Stimulated activated effector memory CD8-positive, alpha-beta T cell treated with anti-CD3 and anti-CD28 coated beads, Interleukin-12 subunit alpha, Interleukin-12 subunit beta, amount 100 ng/mL, for 72 hours (primary cell): ENCODE measurements around the gene SLC25A22.

Experiments
- ATAC-seq: fragments of 150-1000 bp; cut with Tn5 transposase; 2 replicates; pipeline ENCODE4 v1.10.0; 2021
- DNase-seq, 2 donors: peaks; one replicate each; pipeline ENCODE4 v3.0.0; 2021 to 2022; ENCODE audit warnings: low spot score in 2 of 2
- H3K27ac Mint-ChIP-seq: one replicate; pipeline ENCODE4 v1.8.0; 2022; ENCODE audit warnings: mild to moderate bottlenecking, mixed read lengths
- H3K36me3 Mint-ChIP-seq: one replicate; pipeline ENCODE4 v1.8.0; 2022; ENCODE audit warnings: mild to moderate bottlenecking, mixed read lengths
- H3K4me1 Mint-ChIP-seq: one replicate; pipeline ENCODE4 v1.8.0; 2022; ENCODE audit warnings: mixed read lengths
- H3K4me3 Mint-ChIP-seq: one replicate; pipeline ENCODE4 v1.8.0; 2022; ENCODE audit warnings: mild to moderate bottlenecking, mixed read lengths
- H3K9me3 Mint-ChIP-seq: one replicate; pipeline ENCODE4 v1.8.0; 2022; ENCODE audit warnings: mixed read lengths

Gene SLC25A22

DNA sequence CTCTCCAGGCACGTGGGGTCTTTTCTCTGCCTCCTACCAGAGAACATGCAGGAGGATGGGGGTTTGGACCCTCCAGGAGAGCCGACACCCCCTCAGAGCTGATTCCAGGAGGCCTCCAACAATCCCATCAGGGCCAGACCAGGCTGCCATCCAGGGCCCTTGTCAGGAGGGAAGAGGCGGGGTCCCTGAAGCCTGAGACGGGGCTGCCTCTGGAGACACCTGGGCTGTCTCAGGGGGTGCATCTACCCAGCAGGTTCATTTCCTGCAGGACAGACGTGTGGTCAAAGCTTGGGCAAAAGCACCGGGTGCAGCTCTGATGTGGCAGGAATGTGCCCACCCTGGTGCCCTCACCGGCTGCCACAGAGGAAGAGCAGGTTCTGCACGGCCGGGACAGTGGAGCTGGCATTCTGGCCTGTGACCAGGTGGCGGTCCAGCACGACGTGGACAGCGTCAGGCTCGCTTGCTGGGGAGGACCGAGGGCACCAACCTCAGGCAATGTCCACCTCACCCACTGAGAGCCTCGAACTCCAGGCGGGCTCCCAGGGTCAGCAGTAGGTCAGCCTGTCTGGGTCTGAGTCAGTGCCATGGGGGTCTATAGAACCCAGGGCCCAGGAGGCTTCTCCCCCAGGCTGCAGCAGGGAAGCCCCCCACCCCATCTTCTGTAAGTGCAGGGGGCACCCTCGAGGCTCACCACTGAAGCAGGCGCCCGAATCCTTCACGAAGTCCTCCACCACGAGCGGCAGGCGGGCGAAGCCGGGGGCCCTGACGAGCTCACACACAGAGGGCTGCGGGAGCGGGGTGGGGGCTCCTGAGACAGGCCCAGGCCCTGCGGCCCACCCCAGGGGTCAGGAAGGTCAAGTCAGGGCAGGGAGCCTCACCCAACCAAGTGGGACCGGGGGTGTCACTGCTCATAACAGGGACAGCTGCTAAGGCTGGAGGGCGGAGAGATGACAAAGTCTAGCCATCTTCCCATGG is 27.2 kb downstream of the SLC25A22 start:
- H3K4me1 Mint-ChIP-seq: peaks cover 25% of the 10 kb centered on the region
- H3K27ac Mint-ChIP-seq: no peak overlapping the region
- H3K4me3 Mint-ChIP-seq: no peak overlapping the region
- no peaks in the 10 kb centered on the region for H3K9me3 Mint-ChIP-seq
- H3K36me3 Mint-ChIP-seq: peaks cover 69% of the 10 kb centered on the region
- no peak for DNase-seq
- ATAC-seq: no peak

DNA sequence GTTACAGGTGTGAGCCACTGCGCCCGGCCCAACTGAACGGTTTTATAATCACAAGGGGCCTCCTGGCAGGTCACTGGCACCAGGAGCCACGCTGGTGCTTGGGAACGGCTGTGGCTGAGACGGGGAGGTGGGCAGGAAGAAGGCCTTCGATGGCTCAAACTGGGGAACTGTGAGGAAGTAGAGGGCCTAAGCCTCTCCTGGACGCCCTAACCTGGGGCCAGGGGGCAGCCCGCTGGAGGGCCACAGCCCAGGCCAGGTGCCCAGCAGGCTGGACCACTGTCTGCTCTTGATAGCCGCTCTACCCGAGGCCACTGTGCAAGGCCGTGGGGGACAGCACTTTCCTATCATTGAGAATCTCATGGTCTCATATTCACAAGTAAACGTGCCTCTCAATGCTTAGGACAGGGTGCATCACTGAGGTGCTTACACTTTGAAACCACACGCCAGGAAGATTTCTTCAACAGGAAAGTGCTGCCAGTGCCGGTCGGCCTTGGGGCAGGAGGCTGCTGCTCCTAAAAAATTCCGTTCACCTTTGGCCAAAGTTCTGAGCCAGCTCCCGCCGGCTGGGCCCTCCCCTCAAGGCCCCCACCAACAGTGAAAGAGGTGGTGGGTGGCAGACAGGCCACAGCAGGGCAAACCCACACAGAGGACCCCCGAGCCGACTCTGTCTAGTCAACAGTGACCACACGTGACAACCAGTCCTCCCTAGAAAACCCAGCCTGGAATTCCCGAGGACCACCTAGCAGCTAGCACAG is 28.0 kb downstream of the SLC25A22 start:
- Mint-ChIP-seq H3K36me3 (peaks cover 70% of the 10 kb centered on the region), H3K4me3 (no peak overlapping the region), H3K4me1 (peaks cover 18% of the 10 kb centered on the region), H3K9me3 (no peaks in the 10 kb centered on the region), H3K27ac (no peak overlapping the region)
- DNase-seq: no peak
- ATAC-seq: no peak

DNA sequence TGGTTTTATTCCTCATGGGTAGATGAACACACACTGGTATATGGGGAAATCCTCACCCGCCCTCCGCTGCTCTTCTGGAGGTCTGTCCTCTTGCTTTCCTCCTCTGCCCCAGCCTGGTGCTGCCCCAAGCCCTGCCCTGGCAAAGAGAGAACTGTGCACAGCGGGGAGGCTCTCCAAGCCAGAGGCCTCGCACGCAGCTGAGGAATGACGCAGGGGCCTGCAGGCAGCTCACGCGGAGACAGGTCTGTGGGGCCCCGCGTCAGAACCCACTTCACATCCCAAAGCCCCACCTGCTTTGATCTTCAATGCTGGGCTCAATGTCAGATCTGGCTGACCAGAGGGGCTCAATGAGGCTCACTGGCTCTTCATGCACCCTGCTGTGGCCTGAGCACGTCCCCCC is 30.8 kb downstream of the SLC25A22 start:
- peaks cover 83% of the 10 kb centered on the region for H3K36me3 Mint-ChIP-seq
- H3K27ac Mint-ChIP-seq: no peak overlapping the region
- H3K9me3 Mint-ChIP-seq: no peaks in the 10 kb centered on the region
- DNase-seq: no peak
- H3K4me3 Mint-ChIP-seq: no peak overlapping the region
- ATAC-seq: no peak
- H3K4me1 Mint-ChIP-seq: peaks cover 12% of the 10 kb centered on the region

DNA sequence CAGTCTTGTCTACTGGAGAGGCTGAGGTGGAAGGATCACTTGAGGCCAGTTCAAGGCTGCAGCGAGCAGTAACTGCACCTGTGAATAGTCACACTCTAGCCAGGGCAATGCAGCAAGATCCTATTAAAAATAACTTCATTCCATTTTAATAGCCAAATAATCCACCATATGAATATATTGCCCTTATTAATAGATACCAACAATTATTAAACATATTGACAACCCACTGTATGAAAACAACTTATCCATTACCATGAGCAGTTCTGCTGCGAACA is 31.2 kb downstream of the SLC25A22 start:
- Mint-ChIP-seq H3K27ac (peak overlapping the region; percentile 29), H3K4me1 (peaks cover 12% of the 10 kb centered on the region)

DNA sequence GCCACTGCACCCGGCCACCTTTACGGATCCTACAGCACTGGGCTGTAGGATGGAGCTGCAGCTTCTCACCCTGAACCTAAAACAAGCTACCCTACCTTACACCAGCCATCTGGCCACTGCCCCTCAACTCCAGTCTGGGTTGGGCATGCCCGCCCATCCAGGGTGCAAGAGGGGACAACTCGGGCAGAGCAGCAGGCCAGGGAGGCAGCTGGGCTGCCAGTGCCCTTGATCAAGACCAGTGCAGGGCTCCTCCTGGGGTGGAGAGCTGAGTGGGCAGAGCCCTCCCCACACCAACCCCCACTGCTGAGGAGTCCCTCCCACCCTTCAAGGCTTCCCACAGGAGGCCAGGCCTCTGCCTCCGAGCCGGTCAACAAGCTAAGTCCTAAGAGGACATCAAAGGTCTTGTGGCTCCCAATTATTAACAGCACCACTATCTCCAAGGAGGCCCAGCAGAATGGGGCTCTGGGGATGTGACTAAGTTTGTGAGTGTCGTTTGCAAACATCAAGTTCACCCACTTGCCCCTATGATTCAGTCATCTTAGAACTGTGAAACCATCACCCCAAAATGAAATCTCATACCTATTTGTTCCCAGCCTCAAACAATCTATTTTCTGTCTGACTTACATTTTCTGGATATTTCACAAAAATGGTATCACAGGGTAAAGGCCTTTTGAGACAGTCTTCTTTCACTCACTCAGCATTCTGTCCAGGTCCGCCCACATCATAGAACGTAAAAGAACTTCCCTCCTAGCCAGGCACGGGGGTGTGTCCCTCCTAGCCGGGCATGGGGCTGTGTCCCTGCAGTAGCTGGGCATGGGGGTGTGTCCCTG is 31.8 kb downstream of the SLC25A22 start:
- Mint-ChIP-seq H3K36me3 (peaks cover 92% of the 10 kb centered on the region), H3K27ac (peak overlapping the region; percentile 29), H3K4me1 (peaks cover 12% of the 10 kb centered on the region), H3K4me3 (no peak overlapping the region), H3K9me3 (no peaks in the 10 kb centered on the region)
- ATAC-seq (peak; percentile 57), DNase-seq (no peak)

More for the DNA sequence above, 31.2 kb downstream of the SLC25A22 start:
- ATAC-seq: no peak
- Mint-ChIP-seq H3K4me3 (no peak overlapping the region), H3K9me3 (no peaks in the 10 kb centered on the region), H3K36me3 (peaks cover 87% of the 10 kb centered on the region)
- DNase-seq: no peak

DNA sequence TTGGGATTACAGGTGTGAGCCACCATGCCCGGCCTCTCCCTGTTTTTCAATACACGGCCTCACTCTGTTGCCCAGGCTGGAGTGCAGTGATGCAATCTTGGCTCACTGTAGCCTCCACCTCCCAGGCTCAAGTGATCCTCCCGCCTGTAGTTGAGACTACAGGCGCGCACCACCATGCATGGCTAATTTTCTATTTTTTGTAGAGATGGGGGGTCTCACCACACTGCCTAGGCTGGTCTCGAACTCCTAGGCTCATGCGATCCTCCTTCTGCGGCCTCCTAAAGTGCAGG is 32.3 kb downstream of the SLC25A22 start:
- Mint-ChIP-seq H3K36me3 (peaks cover 98% of the 10 kb centered on the region), H3K27ac (peak overlapping the region; percentile 29), H3K4me1 (peaks cover 12% of the 10 kb centered on the region), H3K9me3 (no peaks in the 10 kb centered on the region), H3K4me3 (no peak overlapping the region)
- ATAC-seq (no peak), DNase-seq (no peak)

DNA sequence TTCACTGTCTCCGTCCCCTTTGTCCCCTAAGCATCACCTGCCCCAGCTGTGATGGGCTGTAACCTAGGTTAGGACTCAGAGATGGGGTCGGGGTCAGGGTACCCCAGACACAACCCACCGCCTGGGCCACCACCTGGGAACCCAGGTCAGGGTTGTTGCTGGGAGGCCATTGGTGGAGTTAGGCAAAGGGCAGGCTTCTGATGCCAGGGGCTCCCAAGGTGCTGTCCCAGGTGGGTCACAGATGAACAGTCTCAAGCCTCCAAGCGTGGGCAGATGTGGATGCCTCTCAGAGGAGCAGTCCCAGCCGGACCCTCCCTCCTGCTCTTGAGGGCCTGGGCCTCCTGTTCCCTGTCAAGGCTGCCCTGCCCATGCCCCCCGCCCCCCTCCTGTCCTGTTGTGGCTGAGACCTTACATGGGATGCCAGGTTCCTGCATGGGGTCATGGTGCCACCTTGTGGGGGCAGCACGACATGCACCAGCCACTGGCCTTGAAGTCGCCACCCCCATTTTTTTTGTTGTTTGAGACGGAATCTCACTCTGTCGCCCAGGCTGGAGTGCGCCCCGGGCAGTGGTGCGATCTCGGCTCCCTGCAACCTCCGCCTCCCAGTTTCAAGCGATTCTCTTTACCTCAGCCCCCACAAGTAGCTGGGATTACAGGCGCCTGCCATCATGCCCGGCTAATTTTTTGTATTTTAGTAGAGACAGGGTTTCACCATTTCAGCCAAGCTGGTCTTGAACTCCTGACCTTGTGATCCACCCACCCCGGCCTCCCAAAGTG is 32.9 kb downstream of the SLC25A22 start:
- DNase-seq (peak in 1 of 2 donors; percentile 72), ATAC-seq (peak; percentile 68)
- Mint-ChIP-seq H3K4me3 (no peak overlapping the region), H3K27ac (no peak overlapping the region), H3K9me3 (no peaks in the 10 kb centered on the region), H3K36me3 (peaks cover 99% of the 10 kb centered on the region), H3K4me1 (peaks cover 12% of the 10 kb centered on the region)

DNA sequence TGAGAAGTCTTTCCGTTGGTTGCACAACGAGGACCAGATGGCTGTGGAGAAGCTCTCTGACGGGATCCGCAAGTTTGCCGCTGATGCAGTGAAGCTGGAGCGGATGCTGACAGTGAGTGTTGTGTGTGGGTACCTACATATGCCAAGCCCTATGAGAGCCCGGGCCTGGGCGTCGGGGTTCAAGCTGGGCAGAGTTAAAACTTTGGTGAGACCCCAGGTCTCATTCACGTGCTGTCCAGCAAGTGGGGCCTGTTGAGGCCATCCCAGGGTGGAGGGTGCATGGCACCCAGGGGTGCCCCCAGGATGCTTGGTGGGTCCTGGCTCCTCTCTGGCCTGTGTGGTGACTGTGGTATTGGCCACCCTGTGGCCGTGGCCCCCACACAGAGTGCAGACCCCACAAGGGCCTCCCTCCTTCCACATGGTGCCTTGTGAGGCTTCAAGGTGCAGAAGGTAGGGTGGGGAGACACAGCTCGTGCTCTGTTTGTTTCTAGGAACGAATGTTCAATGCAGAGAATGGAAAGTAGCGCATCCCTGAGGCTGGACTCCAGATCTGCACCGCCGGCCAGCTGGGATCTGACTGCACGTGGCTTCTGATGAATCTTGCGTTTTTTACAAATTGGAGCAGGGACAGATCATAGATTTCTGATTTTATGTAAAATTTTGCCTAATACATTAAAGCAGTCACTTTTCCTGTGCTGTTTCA is 33.6 kb downstream of the SLC25A22 start:
- H3K4me1 Mint-ChIP-seq: peaks cover 12% of the 10 kb centered on the region

DNA sequence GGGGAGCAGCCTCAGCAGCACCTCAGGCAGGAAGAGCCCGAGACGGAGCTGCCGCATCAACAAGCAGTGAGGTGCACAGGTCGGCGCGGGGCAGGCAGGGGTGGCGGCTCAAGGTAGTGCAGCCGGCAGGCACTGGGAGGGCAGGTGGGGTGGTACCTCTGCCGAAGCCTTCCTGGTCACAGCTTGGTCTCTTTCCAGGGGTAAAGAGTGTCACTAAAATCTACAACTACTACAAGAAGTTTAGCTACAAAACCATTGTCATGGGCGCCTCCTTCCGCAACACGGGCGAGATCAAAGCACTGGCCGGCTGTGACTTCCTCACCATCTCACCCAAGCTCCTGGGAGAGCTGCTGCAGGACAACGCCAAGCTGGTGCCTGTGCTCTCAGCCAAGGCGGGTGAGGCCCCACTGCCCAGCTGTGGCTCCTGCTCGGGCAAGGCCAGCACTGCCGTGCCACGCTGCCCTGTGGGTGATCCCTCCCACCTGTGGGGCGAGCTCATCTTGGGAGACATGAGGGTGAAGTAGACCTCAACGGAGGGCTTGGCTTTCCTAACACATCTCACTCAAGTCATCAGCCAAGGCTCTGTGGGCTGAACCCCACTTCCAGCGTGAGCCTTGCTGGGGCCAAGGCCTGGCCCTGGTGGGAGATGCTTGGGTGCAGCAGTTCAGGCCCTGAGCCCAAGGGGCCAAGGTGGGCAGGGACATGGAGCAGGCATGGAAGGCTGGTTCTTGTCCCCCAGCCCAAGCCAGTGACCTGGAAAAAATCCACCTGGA is 34.3 kb downstream of the SLC25A22 start:
- no peaks in the 10 kb centered on the region for H3K9me3 Mint-ChIP-seq
- H3K36me3 Mint-ChIP-seq: peaks cover 99% of the 10 kb centered on the region
- DNase-seq (no peak), ATAC-seq (no peak)
- H3K4me1 Mint-ChIP-seq: peaks cover 12% of the 10 kb centered on the region
- H3K4me3 Mint-ChIP-seq: no peak overlapping the region
- H3K27ac Mint-ChIP-seq: peak overlapping the region; percentile 23

More for the DNA sequence above, 33.6 kb downstream of the SLC25A22 start:
- H3K36me3 Mint-ChIP-seq: peaks cover 99% of the 10 kb centered on the region
- H3K27ac Mint-ChIP-seq: no peak overlapping the region
- H3K9me3 Mint-ChIP-seq: no peaks in the 10 kb centered on the region
- H3K4me3 Mint-ChIP-seq: no peak overlapping the region
- DNase-seq (no peak), ATAC-seq (no peak)

DNA sequence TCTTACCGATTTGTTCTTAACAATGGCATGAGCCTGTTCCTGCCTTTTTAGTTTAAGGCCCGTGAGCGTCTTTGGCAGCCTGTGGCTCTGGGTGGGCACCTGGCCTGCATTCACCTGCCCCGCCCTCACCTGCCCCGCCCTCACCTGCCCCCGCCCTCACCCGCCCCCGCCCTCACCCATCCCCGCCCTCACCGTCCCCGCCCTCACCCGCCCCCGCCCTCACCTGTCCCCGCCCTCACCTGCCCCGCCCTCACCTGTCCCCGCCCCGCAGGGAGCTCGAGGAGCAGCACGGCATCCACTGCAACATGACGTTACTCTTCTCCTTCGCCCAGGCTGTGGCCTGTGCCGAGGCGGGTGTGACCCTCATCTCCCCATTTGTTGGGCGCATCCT is 35.0 kb downstream of the SLC25A22 start:
- peaks cover 12% of the 10 kb centered on the region for H3K4me1 Mint-ChIP-seq
- H3K4me3 Mint-ChIP-seq: no peak overlapping the region
- H3K36me3 Mint-ChIP-seq: peaks cover 99% of the 10 kb centered on the region
- peak overlapping the region; percentile 23 for H3K27ac Mint-ChIP-seq
- no peaks in the 10 kb centered on the region for H3K9me3 Mint-ChIP-seq
- no peak for DNase-seq
- no peak for ATAC-seq

DNA sequence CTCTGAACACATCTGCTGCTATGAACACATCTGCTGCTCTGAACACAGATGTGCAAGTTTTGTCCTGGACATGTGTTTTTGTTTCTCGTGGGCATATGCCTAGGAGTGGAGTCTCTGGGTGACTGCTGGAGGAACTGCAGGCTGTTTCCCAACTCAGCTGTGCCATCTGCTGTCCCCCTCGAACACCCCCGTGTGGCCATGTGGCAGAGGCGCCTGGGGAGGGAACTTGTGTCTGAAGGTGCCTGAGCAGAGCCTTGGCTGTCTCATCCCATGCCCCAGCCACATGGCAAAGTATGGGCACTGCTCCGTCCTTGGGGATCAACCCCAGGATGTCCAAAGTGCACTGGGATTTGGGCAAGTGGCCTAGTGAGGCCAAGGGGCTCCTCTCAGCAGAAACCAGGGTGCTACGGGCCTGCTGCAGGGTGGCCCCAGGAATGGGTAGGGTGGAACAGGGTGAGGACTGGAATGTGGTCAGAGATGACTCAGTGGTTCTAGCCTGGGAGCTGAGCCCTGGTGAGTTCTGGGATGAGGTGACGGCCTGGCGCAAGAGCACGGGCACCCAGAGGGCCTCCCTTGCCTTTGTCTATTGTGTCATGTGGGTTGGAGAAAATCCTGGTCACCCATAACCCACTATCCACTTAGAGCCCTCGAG is 35.5 kb downstream of the SLC25A22 start:
- H3K36me3 Mint-ChIP-seq: peaks cover 99% of the 10 kb centered on the region
- ATAC-seq (peak; percentile 14), DNase-seq (no peak)
- H3K4me1 Mint-ChIP-seq: peaks cover 12% of the 10 kb centered on the region
- H3K4me3 Mint-ChIP-seq: no peak overlapping the region
- no peaks in the 10 kb centered on the region for H3K9me3 Mint-ChIP-seq
- peak overlapping the region; percentile 23 for H3K27ac Mint-ChIP-seq

DNA sequence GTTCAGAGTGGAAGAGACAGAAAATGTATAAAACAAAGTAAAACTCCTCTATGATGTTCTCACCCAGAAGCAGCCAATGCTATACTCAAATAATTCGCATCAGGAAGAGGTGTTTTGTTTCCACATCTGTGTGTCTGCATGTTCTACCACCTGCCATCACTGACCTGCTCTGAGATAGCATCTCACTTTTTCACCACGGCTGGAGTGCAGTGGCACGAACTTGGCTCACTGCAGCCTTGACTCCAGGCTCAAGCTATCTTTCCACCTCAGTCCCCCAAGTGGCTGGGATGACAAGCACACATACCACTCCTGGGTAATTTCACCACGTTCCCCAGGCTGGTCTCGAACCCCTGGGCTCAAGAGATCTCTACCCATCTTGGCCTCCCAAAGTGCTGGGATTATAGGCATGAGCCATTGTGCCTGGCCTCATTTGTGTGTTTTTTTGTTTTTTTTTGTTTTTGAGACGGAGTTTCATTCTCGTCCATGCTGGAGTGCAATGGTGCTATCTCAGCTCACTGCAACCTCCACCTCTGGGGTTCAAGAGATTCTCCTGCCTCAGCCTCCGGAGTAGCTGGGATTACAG is 36.5 kb downstream of the SLC25A22 start:
- Mint-ChIP-seq H3K4me1 (peaks cover 8% of the 10 kb centered on the region), H3K9me3 (no peaks in the 10 kb centered on the region), H3K36me3 (peaks cover 99% of the 10 kb centered on the region), H3K27ac (no peak overlapping the region), H3K4me3 (no peak overlapping the region)
- ATAC-seq (no peak), DNase-seq (no peak)

DNA sequence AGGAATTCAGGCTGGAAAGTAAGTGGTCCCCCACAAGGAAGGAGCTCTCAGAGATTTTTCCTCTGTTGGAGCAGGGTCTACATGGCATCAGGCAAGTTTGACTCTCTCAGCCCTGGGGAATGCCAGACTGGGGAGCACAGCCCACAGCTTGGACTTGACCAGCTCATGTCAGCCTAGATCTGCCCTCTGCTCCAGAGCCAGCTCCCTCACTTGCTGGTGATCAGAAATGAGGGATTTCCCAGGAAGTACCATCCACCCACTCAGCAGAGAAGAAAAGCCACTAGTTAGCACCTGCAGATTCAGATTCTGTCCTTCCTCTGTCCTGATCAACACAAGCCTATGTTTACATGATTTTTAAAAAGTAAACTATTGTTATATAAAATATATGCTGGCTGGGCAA is 37.8 kb downstream of the SLC25A22 start:
- Mint-ChIP-seq H3K9me3 (no peaks in the 10 kb centered on the region), H3K36me3 (peaks cover 100% of the 10 kb centered on the region), H3K4me1 (no peaks in the 10 kb centered on the region), H3K27ac (no peak overlapping the region), H3K4me3 (no peak overlapping the region)
- ATAC-seq (no peak), DNase-seq (no peak)
